Panc1 (cell line): ENCODE results near the gene TESK1. TPM values are rescaled to one million over a fixed set of nuclear protein-coding genes. Genes with fewer than 3 reads are reported as not detected.

ENCODE experiments used
- ATAC-seq: fragments of 200-7000 bp; cut with Tn5 transposase; 2 replicates; pipeline ENCODE4 v1.9.1; 2020; ENCODE audit warnings: mild to moderate bottlenecking, moderate library complexity
- BruUV-seq: library from RNA; stranded (reverse); fragments of 400-500 nt; replicated peaks from 2 replicates; lab custom pipeline; 2021; lab: Mats Ljungman, UMichigan
- CTCF ChIA-PET: fragments of 300-600 bp; sonication (Branson Sonifier 250); formaldehyde crosslinking; loops from one replicate; lab custom pipeline; 2022; ENCODE audit warnings: antibody characterized with exemption; lab: Charles Lee
- POLR2A ChIA-PET: fragments of 300-600 bp; sonication (Branson Sonifier 250); formaldehyde crosslinking; loops from one replicate; lab custom pipeline; 2022; ENCODE audit warnings: antibody characterized with exemption; lab: Charles Lee
- DNase-seq: peaks from one replicate; pipeline ENCODE4 v3.0.0-alpha.2; 2010; ENCODE audit warnings: low read depth, low spot score
- H3K27ac ChIP-seq: 2 replicates; pipeline ENCODE4 v1.5.1; 2011; ENCODE audit warnings: mild to moderate bottlenecking, low read length, inconsistent platforms
- H3K27me3 ChIP-seq: fragments of 200-500 bp; sonication (Bioruptor generic); 2 replicates; pipeline ENCODE4 v1.6.0; 2014; ENCODE audit warnings: low read length, inconsistent platforms; ENCODE audit not compliant: control insufficient read depth, insufficient read depth
- H3K36me3 ChIP-seq: fragments of 200-500 bp; sonication (Bioruptor generic); 2 replicates; pipeline ENCODE4 v1.5.1; 2014; ENCODE audit warnings: inconsistent platforms, mild to moderate bottlenecking, low read length, moderate library complexity; ENCODE audit not compliant: control insufficient read depth, insufficient read depth
- H3K4me1 ChIP-seq: 2 replicates; pipeline ENCODE4 v1.5.1; 2011; ENCODE audit warnings: inconsistent platforms, mild to moderate bottlenecking, low read length, moderate library complexity; ENCODE audit not compliant: control insufficient read depth, insufficient read depth
- H3K4me3 ChIP-seq, 2 experiments: 2 replicates each; pipeline ENCODE4 v1.5.1; 2011 to 2012; ENCODE audit warnings: low read depth in 2 of 2, low read length in 2 of 2, mild to moderate bottlenecking in 2 of 2, inconsistent platforms in 1 of 2, moderate library complexity in 1 of 2
- H3K9me3 ChIP-seq: fragments of 200-500 bp; sonication (Bioruptor generic); 2 replicates; pipeline ENCODE4 v1.5.1; 2014; ENCODE audit warnings: low read depth, mild to moderate bottlenecking, inconsistent platforms, low read length, moderate library complexity; ENCODE audit not compliant: control insufficient read depth, insufficient read depth
- CTCF ChIP-seq: fragments of 450-650 bp; IDR thresholded peaks from 2 replicates; pipeline ENCODE4 v1.5.1; 2017; ENCODE audit warnings: mild to moderate bottlenecking
- POLR2AphosphoS5 ChIP-seq: IDR thresholded peaks from 2 replicates; pipeline ENCODE4 v1.6.1; 2012; ENCODE audit warnings: mild to moderate bottlenecking, low read depth, low read length, moderate library complexity
- SIN3A ChIP-seq: IDR thresholded peaks from 2 replicates; pipeline ENCODE4 v1.6.1; 2012; ENCODE audit warnings: low read depth, mild to moderate bottlenecking, low read length, moderate library complexity, borderline replicate concordance; ENCODE audit not compliant: insufficient read depth
- TCF7L2 ChIP-seq: IDR thresholded peaks from 2 replicates; pipeline ENCODE4 v1.6.1; 2011; ENCODE audit warnings: mild to moderate bottlenecking, low read depth, low read length, inconsistent platforms
- in situ Hi-C: cut with HindIII; loops from 2 replicates; pipeline ENCODE4 v1.10.0; 2016; ENCODE audit warnings: low sequenced_read_pairs, low pct_unique_long_range_greater_than_20kb
- intact Hi-C: fragments of 100-400 bp; cut with micrococcal nuclease; formaldehyde crosslinking; loops from one replicate; pipeline ENCODE4 v1.10.0; 2022; ENCODE audit not compliant: unreplicated experiment
- total RNA-seq: library from RNA; stranded (reverse); gene quantifications from one replicate; pipeline ENCODE4 v1.2.1, GENCODE V29; 2021; ENCODE audit not compliant: unreplicated experiment
- TF ChIP-seq, protein P1 (sequence below), 2 experiments: IDR thresholded peaks; 2 replicates each; pipeline ENCODE4 v1.6.1; 2011 to 2012; ENCODE audit warnings: low read depth in 2 of 2, control low read depth in 1 of 2, low read length in 1 of 2, mild to moderate bottlenecking in 1 of 2, moderate library complexity in 1 of 2; ENCODE audit not compliant: insufficient read depth in 1 of 2

Gene TESK1
- total RNA-seq, 1 experiment from 2014 or later = 55.0 TPM

GRCh38 chr9:35558185-35558584 is 46.9 kb upstream of the TESK1 start:
- POLR2A ChIA-PET = no interaction called here
- intact Hi-C loops (loop anchor here (10.0 kb wide), 1 partner anchor 363 kb away; no protein-coding TSS in a partner anchor), in situ Hi-C loops (no loop called here)
- Histone ChIP-seq H3K4me1 (peaks cover 11% of the 10 kb centered on the region), H3K36me3 (no peaks in the 10 kb centered on the region), H3K27me3 (no peaks in the 10 kb centered on the region), H3K27ac (no peak overlapping the region), H3K4me3 (no peak overlapping the region), H3K9me3 (no peaks in the 10 kb centered on the region)
- CTCF ChIA-PET = no interaction called here
- BruUV-seq = no TSS peak
- TF ChIP-seq POLR2AphosphoS5 = no peak
- TF ChIP-seq, protein P1, sequence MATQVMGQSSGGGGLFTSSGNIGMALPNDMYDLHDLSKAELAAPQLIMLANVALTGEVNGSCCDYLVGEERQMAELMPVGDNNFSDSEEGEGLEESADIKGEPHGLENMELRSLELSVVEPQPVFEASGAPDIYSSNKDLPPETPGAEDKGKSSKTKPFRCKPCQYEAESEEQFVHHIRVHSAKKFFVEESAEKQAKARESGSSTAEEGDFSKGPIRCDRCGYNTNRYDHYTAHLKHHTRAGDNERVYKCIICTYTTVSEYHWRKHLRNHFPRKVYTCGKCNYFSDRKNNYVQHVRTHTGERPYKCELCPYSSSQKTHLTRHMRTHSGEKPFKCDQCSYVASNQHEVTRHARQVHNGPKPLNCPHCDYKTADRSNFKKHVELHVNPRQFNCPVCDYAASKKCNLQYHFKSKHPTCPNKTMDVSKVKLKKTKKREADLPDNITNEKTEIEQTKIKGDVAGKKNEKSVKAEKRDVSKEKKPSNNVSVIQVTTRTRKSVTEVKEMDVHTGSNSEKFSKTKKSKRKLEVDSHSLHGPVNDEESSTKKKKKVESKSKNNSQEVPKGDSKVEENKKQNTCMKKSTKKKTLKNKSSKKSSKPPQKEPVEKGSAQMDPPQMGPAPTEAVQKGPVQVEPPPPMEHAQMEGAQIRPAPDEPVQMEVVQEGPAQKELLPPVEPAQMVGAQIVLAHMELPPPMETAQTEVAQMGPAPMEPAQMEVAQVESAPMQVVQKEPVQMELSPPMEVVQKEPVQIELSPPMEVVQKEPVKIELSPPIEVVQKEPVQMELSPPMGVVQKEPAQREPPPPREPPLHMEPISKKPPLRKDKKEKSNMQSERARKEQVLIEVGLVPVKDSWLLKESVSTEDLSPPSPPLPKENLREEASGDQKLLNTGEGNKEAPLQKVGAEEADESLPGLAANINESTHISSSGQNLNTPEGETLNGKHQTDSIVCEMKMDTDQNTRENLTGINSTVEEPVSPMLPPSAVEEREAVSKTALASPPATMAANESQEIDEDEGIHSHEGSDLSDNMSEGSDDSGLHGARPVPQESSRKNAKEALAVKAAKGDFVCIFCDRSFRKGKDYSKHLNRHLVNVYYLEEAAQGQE (IDR thresholded peaks at IDR 0.05; ENCODE audit: insufficient read depth in 1 of 2, low read depth in 2 of 2, low read length in 1 of 2) = no peak
- ATAC-seq = no peak
- DNase-seq = no peak

DNA sequence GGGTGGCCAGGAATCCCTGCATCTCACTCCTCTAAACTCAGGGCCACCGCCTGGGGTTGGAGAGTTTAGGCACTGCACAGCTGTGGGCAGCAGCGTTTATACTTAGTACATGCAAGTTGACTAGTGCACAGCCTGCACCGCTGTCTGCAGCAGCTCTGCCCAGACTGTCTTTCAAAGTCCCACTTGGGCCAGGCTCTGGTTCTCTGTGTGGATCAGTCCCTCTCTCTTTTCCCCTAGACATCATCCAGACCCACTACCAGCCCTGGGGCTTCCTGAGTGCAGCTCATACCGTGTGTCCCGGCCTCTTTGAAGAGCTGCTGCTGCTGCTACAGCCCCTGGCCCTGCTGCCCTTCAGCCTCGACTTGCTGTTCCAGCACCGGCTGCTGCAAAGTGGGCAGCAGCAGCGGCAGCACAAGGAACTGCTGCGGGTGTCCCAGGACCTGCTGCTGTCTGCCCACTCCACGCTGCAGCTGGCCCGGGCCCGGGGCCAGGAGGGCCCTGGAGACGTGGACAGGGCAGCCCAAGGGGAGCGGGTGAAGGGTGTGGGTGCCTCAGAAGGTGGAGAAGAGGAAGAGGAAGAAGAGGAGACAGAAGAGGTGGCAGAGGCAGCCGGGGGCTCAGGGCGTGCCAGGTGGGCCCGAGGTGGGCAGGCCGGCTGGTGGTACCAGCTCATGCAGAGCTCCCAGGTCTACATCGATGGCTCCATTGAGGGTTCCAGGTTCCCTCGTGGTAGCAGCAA is 45.1 kb upstream of the TESK1 start:
- H3K36me3 ChIP-seq = no peaks in the 10 kb centered on the region
- no peak overlapping the region for H3K4me3 ChIP-seq
- in situ Hi-C loops (no loop called here), intact Hi-C loops (loop anchor here (10.0 kb wide), 1 partner anchor 365 kb away; no protein-coding TSS in a partner anchor)
- BruUV-seq = no TSS peak
- ATAC-seq (0 out of 2 replicates have a peak, but pooled peaks have one; percentile 4), DNase-seq (no peak)
- ChIA-PET CTCF (no interaction called here), POLR2A (no interaction called here)
- no peaks in the 10 kb centered on the region for H3K27me3 ChIP-seq
- TF ChIP-seq, protein P1 (IDR thresholded peaks at IDR 0.05; ENCODE audit: insufficient read depth in 1 of 2, low read depth in 2 of 2, low read length in 1 of 2) = no peak
- no peak for TF ChIP-seq SIN3A
- TF ChIP-seq TCF7L2 = no peak
- no peak for TF ChIP-seq CTCF
- no peak for TF ChIP-seq POLR2AphosphoS5
- H3K4me1 ChIP-seq = peaks cover 4% of the 10 kb centered on the region
- no peak overlapping the region for H3K27ac ChIP-seq
- H3K9me3 ChIP-seq = no peaks in the 10 kb centered on the region
